MM.1S (cell line): ENCODE data around the gene IGF2BP3.
A peak's percentile ranks its signal among the peaks of the same experiment; 100 is the strongest.

ENCODE experiments used
- DNase-seq: peaks from one replicate; pipeline ENCODE4 v3.0.0-alpha.2; 2015
- H2AFZ ChIP-seq: fragments of 300-600 bp; sonication (generic); 2 replicates; pipeline ENCODE4 v1.6.0; 2016; ENCODE audit warnings: antibody characterized with exemption, low read length
- H3F3A ChIP-seq: fragments of 300-600 bp; sonication (generic); 2 replicates; pipeline ENCODE4 v1.6.1; 2016; ENCODE audit warnings: mild to moderate bottlenecking, antibody characterized with exemption, low read length, moderate library complexity, mixed read lengths; ENCODE audit not compliant: insufficient read depth
- H3K27ac ChIP-seq: fragments of 300-600 bp; sonication (generic); 2 replicates; pipeline ENCODE4 v1.5.1; 2016; ENCODE audit warnings: mild to moderate bottlenecking, low read length
- H3K27me3 ChIP-seq: fragments of 300-600 bp; sonication (generic); replicated peaks from 2 replicates; pipeline ENCODE4 v1.6.0; 2016; ENCODE audit warnings: low read length; ENCODE audit not compliant: insufficient read depth
- H3K36me3 ChIP-seq: fragments of 300-600 bp; sonication (generic); replicated peaks from 2 replicates; pipeline ENCODE4 v1.6.1; 2016; ENCODE audit warnings: mild to moderate bottlenecking, low read length, mixed read lengths; ENCODE audit not compliant: insufficient read depth
- H3K4me1 ChIP-seq: fragments of 300-600 bp; sonication (generic); 2 replicates; pipeline ENCODE4 v1.6.1; 2016; ENCODE audit warnings: low read length, mixed read lengths
- H3K4me2 ChIP-seq: fragments of 300-600 bp; sonication (generic); 2 replicates; pipeline ENCODE4 v1.6.0; 2016; ENCODE audit warnings: low read depth, low read length
- H3K4me3 ChIP-seq: fragments of 300-600 bp; sonication (generic); 2 replicates; pipeline ENCODE4 v1.5.1; 2016; ENCODE audit warnings: low read length, mixed read lengths
- H3K79me2 ChIP-seq: fragments of 300-600 bp; sonication (generic); 2 replicates; pipeline ENCODE4 v1.6.1; 2016; ENCODE audit warnings: mixed run types, low read length, mixed read lengths
- H3K9ac ChIP-seq: fragments of 300-600 bp; sonication (generic); 2 replicates; pipeline ENCODE4 v1.6.1; 2016; ENCODE audit warnings: low read length, mixed read lengths
- H3K9me2 ChIP-seq: fragments of 300-600 bp; sonication (generic); replicated peaks from 2 replicates; pipeline ENCODE4 v1.6.1; 2016; ENCODE audit warnings: mild to moderate bottlenecking, low read length, mixed read lengths; ENCODE audit not compliant: insufficient read depth
- H3K9me3 ChIP-seq: fragments of 300-600 bp; sonication (generic); replicated peaks from 2 replicates; pipeline ENCODE4 v1.6.1; 2016; ENCODE audit warnings: mild to moderate bottlenecking, low read length, mixed read lengths; ENCODE audit not compliant: insufficient read depth
- H4K20me1 ChIP-seq: fragments of 300-600 bp; sonication (generic); 2 replicates; pipeline ENCODE4 v1.6.1; 2016; ENCODE audit warnings: mild to moderate bottlenecking, low read length, moderate library complexity, mixed read lengths; ENCODE audit not compliant: insufficient read depth
- EZH2 ChIP-seq: fragments of 300-600 bp; sonication (generic); optimal IDR thresholded peaks from 2 replicates; pipeline ENCODE3; 2017; ENCODE audit warnings: low read depth, mild to moderate bottlenecking, antibody characterized with exemption, low read length, mixed read lengths
- EZH2phosphoT487 ChIP-seq: fragments of 300-600 bp; sonication (generic); IDR thresholded peaks from 2 replicates; pipeline ENCODE4 v1.6.1; 2018; ENCODE audit warnings: antibody characterized with exemption, low read length
- TF ChIP-seq, protein P1 (sequence below): fragments of 300-600 bp; sonication (generic); IDR thresholded peaks from 2 replicates; pipeline ENCODE4 v1.5.1; 2016; ENCODE audit warnings: antibody characterized with exemption, low read length, mixed read lengths

IGF2BP3 gene

DNA sequence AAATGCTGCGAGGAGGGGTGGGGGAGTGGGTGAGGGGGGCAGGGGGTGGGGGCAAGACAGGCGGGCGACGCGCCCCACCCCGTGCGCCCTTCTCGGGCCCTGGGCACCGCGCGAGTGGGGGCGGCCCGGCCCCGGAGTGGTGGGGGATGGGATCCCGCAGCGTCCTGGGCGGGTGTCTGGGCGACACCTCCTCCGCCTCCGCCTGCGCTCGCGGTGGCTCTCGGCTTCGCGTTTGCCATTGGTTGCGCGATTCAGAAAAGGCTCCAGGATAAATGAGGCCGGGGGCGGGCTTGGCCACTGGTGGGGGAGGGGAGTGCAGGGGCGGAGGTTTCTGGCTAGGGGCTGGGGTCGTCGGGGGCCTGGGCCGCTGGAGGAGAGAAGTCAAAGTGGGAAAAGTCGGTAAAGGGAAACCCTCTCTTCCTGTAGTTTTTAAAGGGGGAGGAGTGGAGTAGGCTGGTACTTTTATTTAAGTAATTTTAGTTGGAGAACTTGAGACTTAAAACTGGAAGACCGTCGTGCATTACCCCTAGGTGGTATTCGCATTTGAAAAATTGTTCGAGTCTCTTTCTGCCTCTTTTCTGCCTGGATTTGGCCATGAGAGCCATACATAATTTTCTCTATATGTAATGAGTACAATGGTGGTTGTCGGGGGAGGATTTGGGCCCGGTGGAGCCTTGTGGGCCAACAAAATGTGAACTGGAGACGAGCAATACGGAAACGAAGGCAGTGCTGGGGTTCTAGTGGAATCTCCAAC, 992 bp upstream of the IGF2BP3 start:
- peaks cover 18% of the 10 kb centered on the region; the same call in 1 of the 2 replicates for H3F3A ChIP-seq
- H3K9ac ChIP-seq, result no peak overlapping the region
- H3K4me3 ChIP-seq, result peak overlapping the region; percentile 55
- H3K36me3 ChIP-seq, result no peaks in the 10 kb centered on the region
- H3K9me2 ChIP-seq, result no peaks in the 10 kb centered on the region
- no peak overlapping the region for H2AFZ ChIP-seq
- H4K20me1 ChIP-seq, result peaks cover 9% of the 10 kb centered on the region; the same call in 1 of the 2 replicates
- peaks cover 9% of the 10 kb centered on the region; the same call in 1 of the 2 replicates for H3K4me1 ChIP-seq
- no peak for DNase-seq
- H3K9me3 ChIP-seq, result no peaks in the 10 kb centered on the region
- H3K4me2 ChIP-seq, result peak overlapping the region; percentile 91
- H3K27ac ChIP-seq, result no peak overlapping the region
- H3K27me3 ChIP-seq, result peaks cover 92% of the 10 kb centered on the region
- TF ChIP-seq EZH2phosphoT487 (no peak), EZH2 (no peak)
- TF ChIP-seq, protein P1, sequence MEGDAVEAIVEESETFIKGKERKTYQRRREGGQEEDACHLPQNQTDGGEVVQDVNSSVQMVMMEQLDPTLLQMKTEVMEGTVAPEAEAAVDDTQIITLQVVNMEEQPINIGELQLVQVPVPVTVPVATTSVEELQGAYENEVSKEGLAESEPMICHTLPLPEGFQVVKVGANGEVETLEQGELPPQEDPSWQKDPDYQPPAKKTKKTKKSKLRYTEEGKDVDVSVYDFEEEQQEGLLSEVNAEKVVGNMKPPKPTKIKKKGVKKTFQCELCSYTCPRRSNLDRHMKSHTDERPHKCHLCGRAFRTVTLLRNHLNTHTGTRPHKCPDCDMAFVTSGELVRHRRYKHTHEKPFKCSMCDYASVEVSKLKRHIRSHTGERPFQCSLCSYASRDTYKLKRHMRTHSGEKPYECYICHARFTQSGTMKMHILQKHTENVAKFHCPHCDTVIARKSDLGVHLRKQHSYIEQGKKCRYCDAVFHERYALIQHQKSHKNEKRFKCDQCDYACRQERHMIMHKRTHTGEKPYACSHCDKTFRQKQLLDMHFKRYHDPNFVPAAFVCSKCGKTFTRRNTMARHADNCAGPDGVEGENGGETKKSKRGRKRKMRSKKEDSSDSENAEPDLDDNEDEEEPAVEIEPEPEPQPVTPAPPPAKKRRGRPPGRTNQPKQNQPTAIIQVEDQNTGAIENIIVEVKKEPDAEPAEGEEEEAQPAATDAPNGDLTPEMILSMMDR, result no peak
- H3K79me2 ChIP-seq, result no peaks in the 10 kb centered on the region

DNA sequence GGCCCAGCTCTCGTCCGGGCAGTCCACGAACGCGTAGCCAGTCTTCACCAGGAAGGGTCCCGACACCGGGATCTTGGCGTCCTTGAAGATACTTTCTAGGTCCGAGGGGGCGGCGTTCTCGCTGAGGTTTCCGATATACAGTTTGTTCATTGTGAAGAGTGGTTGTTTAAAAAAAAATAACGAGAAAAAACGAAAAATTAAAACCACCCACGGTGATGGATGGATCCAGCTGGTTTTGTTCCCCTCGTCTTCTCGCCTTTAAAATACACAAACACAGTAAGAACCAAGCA, 385 bp downstream of the IGF2BP3 start:
- H3K36me3 ChIP-seq, result no peaks in the 10 kb centered on the region
- no peak for DNase-seq
- peak overlapping the region; percentile 91 for H3K4me2 ChIP-seq
- peaks cover 2% of the 10 kb centered on the region; the same call in 1 of the 2 replicates for H4K20me1 ChIP-seq
- no peak overlapping the region for H3K27ac ChIP-seq
- no peaks in the 10 kb centered on the region for H3K9me3 ChIP-seq
- peaks cover 86% of the 10 kb centered on the region for H3K27me3 ChIP-seq
- peaks cover 9% of the 10 kb centered on the region; the same call in 1 of the 2 replicates for H3K4me1 ChIP-seq
- no peaks in the 10 kb centered on the region for H3K79me2 ChIP-seq
- no peak overlapping the region for H2AFZ ChIP-seq
- H3K9me2 ChIP-seq, result no peaks in the 10 kb centered on the region
- H3F3A ChIP-seq, result peaks cover 17% of the 10 kb centered on the region; the same call in 1 of the 2 replicates
- no peak overlapping the region for H3K9ac ChIP-seq
- H3K4me3 ChIP-seq, result peak overlapping the region; percentile 55
- TF ChIP-seq, protein P1, result no peak
- TF ChIP-seq EZH2phosphoT487 (no peak), EZH2 (no peak)

DNA sequence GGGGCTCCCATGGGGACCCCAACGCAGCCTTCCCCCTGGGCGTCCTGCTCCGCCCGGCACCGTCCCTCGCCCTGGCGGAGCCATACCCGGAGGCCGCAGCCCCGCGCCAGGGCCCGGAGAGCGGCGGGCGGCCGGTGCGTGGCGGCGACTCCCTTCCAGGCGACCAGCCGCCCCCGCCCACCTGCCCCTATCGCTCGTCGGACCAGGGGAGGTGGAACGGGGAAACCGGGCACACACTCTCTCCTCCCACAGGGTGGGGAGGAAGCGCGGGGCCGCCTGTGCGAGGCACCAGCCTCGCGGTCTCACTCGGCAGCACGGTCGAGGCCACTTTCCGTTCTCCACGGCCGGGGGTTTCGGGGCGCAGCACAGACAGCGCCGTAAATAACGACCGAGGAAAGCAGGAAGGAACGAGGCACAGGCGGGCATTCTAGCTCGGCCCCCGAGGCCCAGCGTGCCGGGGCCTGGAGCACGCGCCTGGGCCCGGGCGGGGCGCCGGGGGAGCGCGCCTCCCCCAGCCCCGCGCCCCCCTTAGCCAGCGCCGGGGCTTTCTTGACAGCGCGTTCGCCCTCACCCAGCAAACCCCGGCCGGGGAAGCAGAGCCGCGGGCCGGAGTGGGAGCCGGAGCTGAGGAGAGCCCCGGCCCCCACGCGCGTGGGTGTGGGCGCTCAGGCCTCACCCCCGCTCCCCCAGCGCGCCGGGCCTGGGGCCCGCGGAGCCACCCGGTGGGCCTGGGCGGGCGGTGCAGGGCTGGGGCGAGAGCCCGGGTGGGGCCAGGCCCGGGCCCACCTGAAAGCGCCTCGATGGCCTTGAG, 936 bp downstream of the IGF2BP3 start:
- no peak for DNase-seq
- Histone ChIP-seq H3K9ac (no peak overlapping the region), H3K9me3 (no peaks in the 10 kb centered on the region), H3F3A (peaks cover 12% of the 10 kb centered on the region; the same call in 1 of the 2 replicates), H3K27me3 (peaks cover 82% of the 10 kb centered on the region), H4K20me1 (no peaks in the 10 kb centered on the region; the same call in 1 of the 2 replicates), H3K9me2 (no peaks in the 10 kb centered on the region), H3K36me3 (no peaks in the 10 kb centered on the region), H3K27ac (no peak overlapping the region), H3K4me3 (peak overlapping the region; percentile 55), H2AFZ (peak overlapping the region; percentile 55), H3K4me1 (peaks cover 6% of the 10 kb centered on the region; the same call in 1 of the 2 replicates), H3K79me2 (no peaks in the 10 kb centered on the region), H3K4me2 (peak overlapping the region; percentile 91)
- TF ChIP-seq, protein P1, result no peak
- TF ChIP-seq EZH2 (peak; percentile 51), EZH2phosphoT487 (peak; percentile 86; the same call in 1 of the 2 replicates)
